ENCODE data around the gene CMKLR1. TPM values are rescaled to one million over a fixed set of nuclear protein-coding genes. Genes with fewer than 3 reads are reported as not detected.

The CMKLR1 gene
- polyA plus RNA-seq, 1 donor from 2014 or later = 0.64 TPM

DNA sequence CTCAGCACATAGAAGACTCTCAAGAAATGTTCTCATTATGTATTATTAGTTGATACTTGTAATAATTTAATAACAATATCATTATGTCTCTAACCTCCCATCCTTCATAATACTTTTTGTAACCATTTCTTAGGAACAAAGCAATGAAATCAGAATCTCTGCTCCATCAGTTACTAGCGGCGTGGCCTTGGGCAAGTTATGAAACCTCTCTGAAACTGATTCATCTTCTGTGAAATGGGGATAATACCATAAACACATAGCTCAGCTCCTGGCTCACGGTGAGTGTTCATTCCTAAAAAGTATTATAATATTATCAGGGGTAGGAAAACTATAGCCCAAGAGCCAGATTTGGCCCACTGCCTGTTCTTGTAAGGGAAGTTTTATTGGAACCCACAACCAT, 11.4 kb upstream of the CMKLR1 start:
- peaks cover 0 to 8% (median 1%) of the 10 kb centered on the region in 3 donors for H3K9me3 Mint-ChIP-seq
- H3K4me3 Mint-ChIP-seq = no peak overlapping the region
- peaks cover 5% of the 10 kb centered on the region for H3K27me3 Mint-ChIP-seq
- H3K36me3 Mint-ChIP-seq = no peaks in the 10 kb centered on the region
- no peak overlapping the region for H3K27ac Mint-ChIP-seq
- H3K4me1 Mint-ChIP-seq = no peaks in the 10 kb centered on the region

DNA sequence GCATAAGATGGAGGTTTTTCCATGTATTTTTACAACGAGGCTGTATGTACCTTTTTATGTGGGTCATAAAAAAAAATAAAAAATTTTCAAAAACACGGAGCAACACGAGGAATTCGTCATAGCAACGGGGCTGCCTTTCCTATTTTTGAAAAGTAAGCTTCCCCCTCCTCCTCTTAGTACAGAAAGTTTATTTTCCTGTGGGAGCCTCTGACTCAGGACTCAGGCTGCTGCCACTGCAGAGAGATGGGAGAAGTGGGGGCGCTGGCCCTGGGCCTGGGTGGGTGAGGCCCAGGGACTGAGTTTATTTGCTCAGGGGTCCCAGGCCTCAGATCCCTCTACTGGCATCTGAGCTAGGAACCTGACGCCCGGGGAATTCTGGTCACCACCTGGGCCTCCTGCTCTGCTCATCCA, 10.2 kb upstream of the CMKLR1 start:
- Mint-ChIP-seq H3K36me3 (no peaks in the 10 kb centered on the region), H3K4me3 (peak overlapping the region in 1 of 4 donors; percentile 9)

DNA sequence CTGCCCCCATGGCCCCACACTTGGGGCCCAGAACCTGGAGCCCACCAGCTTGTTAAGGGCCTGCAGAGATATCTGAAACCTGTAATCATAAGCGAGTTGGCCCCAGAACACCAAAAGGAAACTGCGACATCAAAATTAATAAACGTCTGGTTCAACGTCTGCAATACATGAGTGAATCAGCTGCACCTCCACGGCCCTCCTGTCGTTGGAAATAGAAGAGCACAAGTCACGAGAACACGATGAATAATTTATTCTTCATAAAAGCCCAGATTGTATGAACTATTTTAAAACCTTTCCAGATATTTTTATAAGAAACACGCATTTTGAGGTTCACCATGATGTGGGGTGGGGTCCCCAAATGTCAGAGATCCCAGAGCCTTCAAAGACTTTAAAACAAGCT, 9.7 kb upstream of the CMKLR1 start:
- H3K36me3 Mint-ChIP-seq = no peaks in the 10 kb centered on the region
- H3K4me3 Mint-ChIP-seq = peak overlapping the region in 1 of 4 donors; percentile 9
- peaks cover 7% of the 10 kb centered on the region for H3K27me3 Mint-ChIP-seq
- peaks cover 0 to 8% (median 1%) of the 10 kb centered on the region in 3 donors for H3K9me3 Mint-ChIP-seq
- H3K27ac Mint-ChIP-seq = no peak overlapping the region
- no peaks in the 10 kb centered on the region for H3K4me1 Mint-ChIP-seq

More for the DNA sequence above, 10.2 kb upstream of the CMKLR1 start:
- Mint-ChIP-seq H3K27ac (no peak overlapping the region), H3K9me3 (peaks cover 0 to 8% (median 1%) of the 10 kb centered on the region in 3 donors), H3K27me3 (peaks cover 7% of the 10 kb centered on the region), H3K4me1 (no peaks in the 10 kb centered on the region)

DNA sequence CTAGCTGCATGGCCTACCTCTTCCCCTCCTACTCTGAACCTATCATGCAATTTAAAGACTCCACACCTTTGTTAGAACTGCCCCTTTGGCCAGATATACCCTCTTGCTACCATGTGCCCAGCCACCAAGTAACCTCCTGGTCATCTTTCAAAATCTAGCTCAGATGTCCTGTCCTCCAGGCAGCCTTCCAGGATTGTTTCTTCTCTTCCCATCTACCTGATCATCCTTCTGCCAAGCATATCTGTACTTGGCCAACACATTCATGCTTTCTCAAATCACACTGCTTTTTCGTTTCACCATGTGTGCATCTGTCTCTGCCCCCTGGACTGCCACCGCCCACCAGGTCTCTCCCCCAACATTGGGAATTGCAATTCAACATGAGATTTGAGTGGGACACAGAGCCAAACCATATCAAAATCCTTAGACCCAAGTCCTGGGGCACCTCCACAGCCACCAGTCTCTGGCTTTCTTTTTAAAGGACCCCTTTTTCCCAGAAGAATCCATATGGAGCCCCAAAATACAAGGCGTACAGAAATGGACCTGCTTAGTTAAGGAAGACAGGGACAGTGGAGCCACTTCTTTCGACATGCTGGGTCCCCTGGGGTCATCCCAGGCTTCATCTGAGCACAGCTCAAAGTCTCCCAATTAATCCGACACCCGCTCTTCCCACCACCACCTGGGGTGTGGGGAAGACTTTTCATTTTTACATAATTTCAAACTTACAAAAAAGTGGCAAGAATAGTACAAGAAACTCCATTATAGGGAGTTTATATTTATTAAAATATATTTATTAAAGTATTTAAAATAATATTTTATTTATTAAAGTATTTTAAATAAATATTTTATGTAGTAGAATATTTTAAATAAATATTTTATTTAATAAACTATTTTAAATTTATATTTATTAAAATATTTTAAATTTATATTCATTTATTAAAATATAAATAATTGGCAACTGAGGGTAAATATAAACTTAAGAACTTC, 7.9 kb upstream of the CMKLR1 start:
- H3K27ac Mint-ChIP-seq = no peak overlapping the region
- no peak overlapping the region for H3K4me3 Mint-ChIP-seq
- H3K27me3 Mint-ChIP-seq = peaks cover 7% of the 10 kb centered on the region
- H3K9me3 Mint-ChIP-seq = peaks cover 0 to 6% (median 1%) of the 10 kb centered on the region in 3 donors
- no peaks in the 10 kb centered on the region for H3K36me3 Mint-ChIP-seq
- H3K4me1 Mint-ChIP-seq = no peaks in the 10 kb centered on the region

DNA sequence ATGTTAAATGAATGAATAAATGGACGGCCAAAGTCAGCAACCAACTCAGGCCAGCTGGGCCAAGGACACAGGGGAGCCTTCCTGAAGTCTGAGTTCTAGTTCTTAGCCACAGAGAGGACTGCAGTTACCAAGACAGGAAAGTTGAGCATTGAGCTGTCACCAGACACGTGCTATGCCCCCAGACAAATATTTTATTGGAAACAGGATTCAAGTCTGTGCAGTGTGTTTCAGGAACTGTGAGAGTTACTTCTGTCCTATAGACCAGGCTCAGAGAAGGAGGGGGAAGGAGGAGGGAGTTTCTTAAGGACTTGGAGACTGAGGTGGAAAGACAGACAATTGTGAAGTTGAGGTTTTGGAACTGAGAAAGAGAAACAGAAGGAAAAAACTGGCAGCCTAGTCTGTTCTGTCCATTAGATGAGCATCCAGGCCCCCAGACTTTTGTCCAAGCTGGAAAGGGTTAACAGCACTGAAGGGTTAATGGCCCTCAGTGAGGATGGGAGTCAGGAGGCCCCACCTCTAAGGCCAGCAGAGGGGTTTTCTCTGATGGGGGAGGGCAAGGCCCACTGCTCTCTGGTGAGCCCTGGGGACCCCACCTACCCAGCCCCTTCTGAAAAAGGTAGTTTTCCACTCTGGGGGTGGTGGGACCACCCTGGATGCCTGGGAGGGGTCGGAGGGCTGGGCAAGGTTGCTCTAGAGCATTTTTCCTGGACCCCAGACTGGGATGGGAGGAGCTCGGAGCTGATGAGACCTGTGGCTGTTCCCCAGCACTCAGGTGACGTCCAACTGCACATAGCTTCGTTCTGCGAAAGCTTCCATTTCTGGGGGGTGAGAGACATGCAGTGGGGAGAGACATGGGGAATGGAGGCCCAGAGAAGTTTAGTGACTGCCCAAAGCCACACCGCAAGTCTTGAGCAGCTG, 6.9 kb upstream of the CMKLR1 start:
- Mint-ChIP-seq H3K4me1 (no peaks in the 10 kb centered on the region), H3K4me3 (no peak overlapping the region), H3K27me3 (peaks cover 7% of the 10 kb centered on the region), H3K9me3 (peaks cover 0 to 6% (median 1%) of the 10 kb centered on the region in 3 donors), H3K27ac (no peak overlapping the region), H3K36me3 (no peaks in the 10 kb centered on the region)

DNA sequence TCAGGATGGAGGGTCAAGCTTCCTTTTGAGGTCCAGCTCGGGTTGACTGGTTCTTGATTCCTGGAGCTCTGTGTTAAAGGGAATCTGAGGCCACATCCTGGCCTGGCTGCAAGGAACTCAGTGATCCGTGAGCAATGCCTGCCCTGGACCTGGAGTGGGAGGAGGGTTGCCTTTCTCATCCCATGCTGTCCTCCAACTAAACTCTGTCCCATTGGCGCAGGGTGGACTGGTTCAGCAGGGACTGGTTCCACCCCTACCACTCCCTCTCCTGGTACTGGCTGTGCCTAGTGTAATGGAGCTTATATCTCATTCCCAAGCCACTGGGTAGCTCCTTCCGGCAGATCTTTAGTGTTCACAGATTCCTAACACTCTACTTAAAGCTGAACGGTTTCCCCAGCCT, 3.9 kb upstream of the CMKLR1 start:
- H3K4me1 Mint-ChIP-seq = no peaks in the 10 kb centered on the region
- H3K9me3 Mint-ChIP-seq = peaks cover 0 to 2% (median 1%) of the 10 kb centered on the region in 3 donors
- H3K27ac Mint-ChIP-seq = no peak overlapping the region
- peaks cover 24% of the 10 kb centered on the region for H3K27me3 Mint-ChIP-seq
- H3K36me3 Mint-ChIP-seq = no peaks in the 10 kb centered on the region
- H3K4me3 Mint-ChIP-seq = no peak overlapping the region

DNA sequence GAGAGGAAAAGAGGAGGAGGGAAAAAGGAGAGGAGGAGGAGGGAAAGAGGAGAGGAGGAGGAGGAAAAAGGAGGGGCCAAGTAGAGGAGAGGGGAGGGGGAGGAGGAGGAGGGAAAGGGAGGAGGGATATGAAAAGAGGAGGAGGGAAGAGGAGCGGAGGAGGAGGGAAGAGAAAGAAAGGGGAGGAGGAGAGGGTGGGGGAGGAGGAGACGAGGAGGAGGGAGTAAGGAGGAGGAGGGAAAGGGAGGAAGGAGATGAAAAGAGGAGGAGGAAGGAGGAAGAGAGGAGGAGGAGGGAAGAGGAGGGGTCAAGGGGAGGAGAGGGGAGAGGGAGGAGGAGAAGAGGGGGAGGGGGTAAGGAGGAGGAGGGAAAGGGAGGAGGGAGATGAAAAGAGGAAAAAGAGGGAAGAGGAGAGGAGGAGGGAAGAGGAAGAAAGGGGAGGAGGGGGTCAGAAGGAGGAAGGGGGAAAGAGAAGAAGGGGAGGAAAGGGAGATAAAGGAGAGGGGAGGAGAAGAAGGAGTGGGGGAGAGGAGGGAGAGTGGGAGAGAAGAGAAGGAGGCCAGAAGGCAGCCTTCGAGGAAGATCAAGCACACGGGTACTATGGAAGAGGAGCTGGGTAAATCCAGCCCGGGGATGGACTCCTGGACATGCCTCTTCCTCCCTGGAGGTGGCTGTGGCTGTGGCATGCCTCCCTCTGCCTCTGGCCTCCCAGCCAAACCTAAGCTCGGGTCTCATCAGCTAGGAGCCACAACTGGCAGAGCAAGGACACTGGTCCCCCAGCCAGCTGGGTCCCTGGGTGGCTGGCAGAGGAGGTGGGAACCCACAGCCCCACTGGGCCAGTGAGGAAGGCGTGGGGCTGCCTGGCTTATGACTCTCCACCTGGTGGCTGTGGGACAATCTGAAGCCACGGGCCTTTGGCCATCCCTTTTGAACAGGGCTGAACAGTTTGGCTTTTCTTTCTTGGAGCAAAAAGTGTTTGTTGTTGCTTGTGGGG, 3.0 kb upstream of the CMKLR1 start:
- H3K4me3 Mint-ChIP-seq = no peak overlapping the region

DNA sequence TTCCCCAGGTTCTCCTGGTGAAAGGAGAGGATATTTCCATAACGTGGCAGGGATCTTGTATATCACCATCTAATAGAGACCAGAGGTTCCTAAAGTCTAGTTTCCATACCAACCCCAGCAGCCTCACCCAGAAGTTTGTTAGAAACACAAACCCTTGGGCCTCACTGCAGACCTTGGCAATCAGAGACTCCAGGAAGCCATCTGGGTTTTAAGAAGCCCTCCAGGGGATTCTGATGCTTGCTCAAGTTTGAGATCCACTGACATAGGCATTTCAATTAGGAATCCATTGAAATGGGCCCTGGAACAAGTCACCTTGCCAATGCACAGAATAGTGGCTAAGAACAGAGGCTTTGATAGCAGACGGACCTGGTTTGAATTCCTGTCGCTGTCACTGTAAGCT, 2.2 kb upstream of the CMKLR1 start:
- Mint-ChIP-seq H3K27me3 (peaks cover 25% of the 10 kb centered on the region), H3K4me1 (no peaks in the 10 kb centered on the region), H3K36me3 (no peaks in the 10 kb centered on the region), H3K9me3 (peaks cover 0 to 2% (median 0%) of the 10 kb centered on the region in 3 donors), H3K4me3 (no peak overlapping the region), H3K27ac (no peak overlapping the region)

More for the DNA sequence above, 3.0 kb upstream of the CMKLR1 start:
- H3K27me3 Mint-ChIP-seq = peaks cover 25% of the 10 kb centered on the region
- no peaks in the 10 kb centered on the region for H3K4me1 Mint-ChIP-seq
- no peak overlapping the region for H3K27ac Mint-ChIP-seq
- peaks cover 0 to 2% (median 0%) of the 10 kb centered on the region in 3 donors for H3K9me3 Mint-ChIP-seq
- no peaks in the 10 kb centered on the region for H3K36me3 Mint-ChIP-seq

DNA sequence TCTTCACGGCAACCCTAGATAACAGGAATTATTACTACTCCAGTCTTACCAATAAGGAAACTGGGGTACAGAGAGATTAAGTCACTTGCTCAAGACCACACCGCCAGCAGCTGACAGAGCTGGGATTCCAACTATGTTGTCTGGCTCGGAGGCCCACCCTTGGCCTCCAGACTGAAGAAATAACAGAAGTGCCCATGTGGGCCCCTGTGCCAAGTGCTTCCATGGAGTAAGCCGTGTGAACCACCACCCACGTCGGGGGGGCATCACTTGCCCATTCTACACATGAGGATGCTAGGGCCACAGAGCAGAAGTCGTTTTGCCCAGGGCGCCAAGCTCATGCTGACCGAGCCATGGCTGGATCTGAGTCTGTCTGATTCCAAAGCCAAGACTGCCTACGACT, 926 bp upstream of the CMKLR1 start:
- H3K4me1 Mint-ChIP-seq = no peaks in the 10 kb centered on the region
- no peak overlapping the region for H3K4me3 Mint-ChIP-seq
- peaks cover 0 to 2% (median 0%) of the 10 kb centered on the region in 3 donors for H3K9me3 Mint-ChIP-seq
- no peaks in the 10 kb centered on the region for H3K36me3 Mint-ChIP-seq
- no peak overlapping the region for H3K27ac Mint-ChIP-seq
- H3K27me3 Mint-ChIP-seq = peaks cover 25% of the 10 kb centered on the region

DNA sequence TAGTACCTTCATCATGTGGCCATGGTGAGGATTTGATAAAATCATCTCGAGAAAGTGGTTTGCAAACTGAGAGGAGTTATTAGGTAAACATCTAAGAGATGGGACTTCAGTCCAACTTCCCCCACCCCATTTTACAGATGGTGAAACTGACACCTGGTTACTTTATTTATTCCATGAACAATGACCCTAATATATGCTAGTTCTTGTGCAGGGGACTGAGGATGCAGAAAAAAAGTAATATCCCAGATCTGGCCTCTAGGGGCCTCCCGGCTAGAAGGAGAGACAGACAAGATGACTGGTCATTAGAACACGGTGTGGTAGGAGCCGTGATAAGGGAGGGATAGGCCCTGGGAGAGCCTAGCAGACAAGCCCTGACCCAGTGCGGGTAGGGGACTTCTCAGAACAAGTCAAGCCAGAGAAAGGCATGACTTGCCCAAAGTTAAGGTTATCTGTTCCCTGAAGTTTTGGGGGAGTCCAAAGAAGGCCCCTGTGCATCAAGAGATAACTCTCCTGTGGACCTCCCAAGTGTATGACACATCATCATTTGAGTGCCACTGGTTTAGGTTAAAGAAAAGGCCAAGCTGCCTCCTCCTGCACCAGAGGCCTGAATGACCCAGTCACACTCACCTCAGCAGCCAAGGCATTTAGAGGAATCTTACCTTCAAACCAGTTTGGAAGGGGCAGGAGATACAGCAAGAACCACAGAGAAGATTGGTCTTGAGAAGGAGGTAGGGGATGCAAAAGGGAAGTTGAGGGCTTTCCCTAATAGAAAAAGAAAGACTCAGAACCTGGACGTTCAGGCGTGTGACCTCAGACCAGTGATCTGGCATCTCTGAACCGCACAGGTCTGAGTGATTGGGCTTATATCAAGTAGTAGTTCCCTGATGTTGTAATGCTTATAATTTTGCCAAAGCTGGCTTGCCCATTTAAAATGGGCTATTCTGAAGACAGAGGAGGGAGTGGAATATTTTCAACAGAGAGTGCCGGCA, 1.6 kb downstream of the CMKLR1 start:
- no peaks in the 10 kb centered on the region for H3K4me1 Mint-ChIP-seq
- no peak overlapping the region for H3K4me3 Mint-ChIP-seq
- no peaks in the 10 kb centered on the region for H3K9me3 Mint-ChIP-seq
- no peak overlapping the region for H3K27ac Mint-ChIP-seq
- no peaks in the 10 kb centered on the region for H3K36me3 Mint-ChIP-seq
- H3K27me3 Mint-ChIP-seq = peaks cover 22% of the 10 kb centered on the region

DNA sequence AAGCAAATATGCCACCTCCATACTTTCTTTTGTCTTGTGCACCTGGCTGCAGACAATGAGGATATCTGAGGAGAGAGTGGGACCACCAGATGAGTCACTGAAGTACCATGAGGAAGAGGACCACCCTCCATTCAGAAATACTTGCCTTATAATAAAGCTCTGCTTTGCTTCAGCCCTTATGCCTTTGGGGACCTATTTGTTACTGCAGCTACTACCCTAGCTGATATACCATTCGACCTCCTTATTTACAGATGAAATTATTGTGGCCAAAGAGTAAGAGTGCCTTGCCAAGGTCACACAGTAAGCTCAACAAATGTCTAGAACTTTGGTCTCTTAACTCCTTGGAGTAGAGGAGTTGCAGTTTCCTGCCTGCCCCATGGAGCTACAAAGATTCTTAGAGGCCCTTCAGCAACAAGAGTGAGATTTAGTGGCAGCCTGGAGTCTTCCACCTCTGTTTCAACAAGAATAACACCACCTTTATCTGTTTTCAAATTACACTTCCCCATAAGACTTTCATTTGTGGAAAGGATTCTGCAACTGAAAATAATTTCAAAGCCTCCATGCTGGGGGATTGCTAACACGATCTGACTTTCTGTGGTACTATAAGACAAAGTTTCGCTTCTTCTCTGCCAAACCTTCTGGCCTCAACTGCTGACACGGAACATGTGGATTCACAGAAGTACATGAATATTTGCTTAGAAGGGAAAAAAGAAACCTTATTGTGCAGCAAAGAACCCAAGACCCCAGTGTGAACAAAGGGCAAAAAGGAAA, 3.6 kb downstream of the CMKLR1 start:
- H3K27ac Mint-ChIP-seq = no peak overlapping the region
- no peak overlapping the region for H3K4me3 Mint-ChIP-seq
- no peaks in the 10 kb centered on the region for H3K4me1 Mint-ChIP-seq
- H3K27me3 Mint-ChIP-seq = peaks cover 19% of the 10 kb centered on the region
- H3K9me3 Mint-ChIP-seq = no peaks in the 10 kb centered on the region
- H3K36me3 Mint-ChIP-seq = no peaks in the 10 kb centered on the region

DNA sequence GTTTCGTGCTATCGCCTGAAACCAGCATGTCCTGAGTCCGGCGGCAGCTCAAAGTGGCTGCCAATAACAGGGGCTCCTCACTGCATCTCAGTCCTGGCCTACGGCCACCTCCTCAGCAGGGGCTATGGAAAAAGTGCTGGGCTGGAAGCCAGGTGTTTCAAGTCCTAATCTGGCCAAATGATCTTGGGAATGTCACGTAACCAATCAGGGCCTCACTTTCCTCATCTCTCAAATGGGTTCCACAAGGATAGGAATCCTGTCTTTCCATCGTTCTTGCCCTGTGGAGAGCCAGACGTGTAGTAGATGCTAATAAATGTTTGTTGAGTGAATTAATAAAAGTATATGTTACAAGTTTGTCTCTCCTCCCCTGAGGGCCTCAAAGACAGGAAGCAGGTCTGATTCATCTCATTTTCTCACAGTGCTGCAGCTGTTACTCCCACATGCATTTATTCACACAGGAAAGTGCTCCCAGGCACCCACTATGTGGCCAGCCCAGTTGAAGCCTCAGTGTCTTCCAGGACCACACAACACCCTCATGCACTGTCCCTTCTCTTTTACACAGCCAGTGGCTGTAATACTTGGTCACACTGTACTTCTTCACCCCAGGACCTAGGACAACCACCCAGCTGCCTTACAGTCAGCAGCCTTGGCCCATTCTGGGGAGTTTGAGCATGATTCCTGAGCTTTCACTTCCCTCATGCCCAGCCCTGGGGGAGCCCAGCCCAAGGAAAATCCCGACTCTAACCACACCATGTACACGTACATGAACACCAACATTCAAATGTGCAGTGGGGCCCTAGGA, 5.0 kb downstream of the CMKLR1 start:
- Mint-ChIP-seq H3K4me1 (no peaks in the 10 kb centered on the region), H3K36me3 (no peaks in the 10 kb centered on the region), H3K27ac (peak overlapping the region in 1 of 3 donors; percentile 60), H3K9me3 (no peaks in the 10 kb centered on the region), H3K4me3 (no peak overlapping the region), H3K27me3 (peaks cover 10% of the 10 kb centered on the region)
